GM12875 (cell line): ENCODE data around the gene SPAG17.

ENCODE experiments used
- H3K4me3 ChIP-seq: one replicate; pipeline ENCODE4 v1.5.1; 2011; ENCODE audit warnings: low read depth, low read length, control low read depth
- TF ChIP-seq, protein P1 (sequence below): IDR thresholded peaks from 2 replicates; pipeline ENCODE4 v1.5.1; 2011; ENCODE audit warnings: low read depth, mild to moderate bottlenecking, control low read depth, inconsistent platforms, low read length, moderate library complexity, borderline replicate concordance; ENCODE audit not compliant: insufficient read depth

The SPAG17 gene

DNA sequence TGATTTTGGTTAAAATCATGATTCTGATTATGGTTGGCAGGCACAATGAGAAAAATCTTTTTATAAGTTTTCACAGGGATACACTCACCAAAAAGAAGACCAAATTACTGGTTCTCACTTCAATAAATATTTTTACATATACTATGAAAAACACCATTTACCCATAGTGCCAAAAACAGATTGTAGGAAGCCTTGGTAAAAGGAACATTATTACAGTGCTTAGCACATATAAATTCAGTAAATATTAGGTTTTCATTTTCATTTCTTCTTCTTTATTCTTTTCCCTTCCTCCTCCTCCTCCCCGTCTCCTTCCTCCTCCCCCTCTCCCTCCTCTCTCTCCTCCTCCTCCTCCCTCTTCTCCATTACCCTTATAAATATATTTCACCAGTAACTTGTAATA, 15.8 kb upstream of the SPAG17 start:
- TF ChIP-seq, protein P1, sequence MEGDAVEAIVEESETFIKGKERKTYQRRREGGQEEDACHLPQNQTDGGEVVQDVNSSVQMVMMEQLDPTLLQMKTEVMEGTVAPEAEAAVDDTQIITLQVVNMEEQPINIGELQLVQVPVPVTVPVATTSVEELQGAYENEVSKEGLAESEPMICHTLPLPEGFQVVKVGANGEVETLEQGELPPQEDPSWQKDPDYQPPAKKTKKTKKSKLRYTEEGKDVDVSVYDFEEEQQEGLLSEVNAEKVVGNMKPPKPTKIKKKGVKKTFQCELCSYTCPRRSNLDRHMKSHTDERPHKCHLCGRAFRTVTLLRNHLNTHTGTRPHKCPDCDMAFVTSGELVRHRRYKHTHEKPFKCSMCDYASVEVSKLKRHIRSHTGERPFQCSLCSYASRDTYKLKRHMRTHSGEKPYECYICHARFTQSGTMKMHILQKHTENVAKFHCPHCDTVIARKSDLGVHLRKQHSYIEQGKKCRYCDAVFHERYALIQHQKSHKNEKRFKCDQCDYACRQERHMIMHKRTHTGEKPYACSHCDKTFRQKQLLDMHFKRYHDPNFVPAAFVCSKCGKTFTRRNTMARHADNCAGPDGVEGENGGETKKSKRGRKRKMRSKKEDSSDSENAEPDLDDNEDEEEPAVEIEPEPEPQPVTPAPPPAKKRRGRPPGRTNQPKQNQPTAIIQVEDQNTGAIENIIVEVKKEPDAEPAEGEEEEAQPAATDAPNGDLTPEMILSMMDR: no peak

DNA sequence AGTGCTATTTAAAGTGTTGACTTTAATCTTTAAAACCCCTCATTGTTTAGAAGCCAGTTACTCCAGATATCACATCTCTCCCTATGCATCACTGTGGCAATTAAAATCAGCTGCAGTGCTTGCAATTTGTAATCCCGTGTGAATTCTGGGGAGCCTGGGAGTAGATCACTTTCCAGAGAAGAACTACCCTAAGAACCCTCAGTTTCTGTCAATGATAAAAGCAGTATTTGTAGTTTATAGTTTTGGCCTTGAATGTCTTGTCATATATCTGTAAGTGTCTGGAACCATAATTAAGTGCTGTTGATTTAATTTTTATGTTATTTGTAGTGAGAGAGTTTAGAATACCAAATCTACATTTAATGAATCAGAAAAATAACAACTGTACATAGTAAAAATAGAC, 5.5 kb upstream of the SPAG17 start:
- TF ChIP-seq, protein P1: no peak
- no peak overlapping the region for H3K4me3 ChIP-seq

More for the DNA sequence above, 15.8 kb upstream of the SPAG17 start:
- no peak overlapping the region for H3K4me3 ChIP-seq

DNA sequence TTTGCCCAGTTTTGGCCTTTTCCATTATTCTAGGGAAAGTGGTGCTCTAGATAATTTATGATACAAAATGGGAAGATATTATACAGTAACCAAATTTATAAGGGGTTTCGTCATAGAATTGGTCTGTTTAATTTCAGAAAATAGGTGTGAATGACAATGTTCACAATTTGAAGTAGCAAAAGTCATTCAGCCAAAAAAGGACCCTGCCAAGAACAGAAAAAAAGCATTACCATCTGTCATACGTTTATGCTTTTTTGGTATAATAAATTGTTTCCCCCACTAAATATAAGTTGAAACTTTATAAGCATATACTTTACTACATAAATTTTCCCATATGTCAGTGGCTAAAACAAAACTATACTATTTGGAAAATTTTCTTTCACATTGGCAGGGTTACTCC, 4.5 kb upstream of the SPAG17 start:
- no peak overlapping the region for H3K4me3 ChIP-seq
- TF ChIP-seq, protein P1: no peak

DNA sequence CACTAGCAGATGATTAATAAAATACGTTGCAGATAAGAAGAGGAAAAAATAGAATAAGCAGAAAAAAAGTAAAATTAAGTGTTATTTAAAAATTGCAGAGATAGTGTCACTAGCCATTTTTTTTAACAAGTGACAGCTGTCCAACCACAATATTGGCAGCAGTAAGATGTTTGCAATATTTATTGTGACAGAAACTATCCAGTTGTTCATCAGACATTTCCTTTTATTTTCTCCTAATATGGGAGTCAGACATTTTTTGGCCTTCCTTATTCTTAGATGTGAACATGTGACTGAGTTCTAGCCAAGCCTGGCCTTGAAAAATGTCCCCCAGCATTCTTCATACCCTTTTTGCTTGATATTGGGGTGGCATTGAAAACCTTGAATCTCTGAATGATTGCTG, 3.4 kb upstream of the SPAG17 start:
- TF ChIP-seq, protein P1: no peak

DNA sequence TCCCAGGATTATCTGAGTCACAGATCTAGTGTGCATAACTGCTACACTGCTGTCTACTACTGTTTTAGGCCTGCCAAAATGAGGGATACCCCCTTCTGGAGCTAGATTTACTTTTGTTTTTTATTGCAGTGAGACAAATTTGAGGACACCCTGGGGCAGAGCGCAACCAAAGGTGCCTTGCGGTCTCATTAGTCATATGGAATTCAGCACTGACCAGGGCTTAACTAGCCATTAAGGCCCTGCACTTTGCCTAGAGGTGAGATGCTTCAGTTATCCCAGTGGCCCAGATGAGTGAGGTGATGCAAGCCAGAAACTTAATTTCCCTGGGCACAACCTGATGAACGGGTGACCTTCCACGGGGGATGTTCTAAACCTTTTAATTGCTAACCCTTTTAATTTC, 998 bp upstream of the SPAG17 start:
- no peak overlapping the region for H3K4me3 ChIP-seq
- TF ChIP-seq, protein P1: no peak

More for the DNA sequence above, 3.4 kb upstream of the SPAG17 start:
- no peak overlapping the region for H3K4me3 ChIP-seq

DNA sequence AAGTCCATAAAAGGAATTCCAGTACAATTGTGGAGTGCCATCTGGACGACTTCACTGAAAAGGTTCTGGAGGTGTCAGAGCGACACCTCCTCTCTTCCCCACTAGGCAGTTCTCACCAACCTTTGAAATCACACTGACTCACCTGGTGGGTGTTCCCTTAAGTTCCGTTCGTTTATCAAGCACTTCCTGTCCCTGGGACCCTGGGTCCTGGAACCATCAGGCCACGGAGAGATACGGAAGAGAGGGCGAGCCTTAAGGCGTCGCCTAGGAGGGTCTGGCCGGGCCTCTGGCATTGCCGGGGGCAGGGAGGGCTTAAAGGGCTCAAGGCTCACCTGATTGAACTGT, 317 bp downstream of the SPAG17 start:
- H3K4me3 ChIP-seq: no peak overlapping the region
- TF ChIP-seq, protein P1: no peak

DNA sequence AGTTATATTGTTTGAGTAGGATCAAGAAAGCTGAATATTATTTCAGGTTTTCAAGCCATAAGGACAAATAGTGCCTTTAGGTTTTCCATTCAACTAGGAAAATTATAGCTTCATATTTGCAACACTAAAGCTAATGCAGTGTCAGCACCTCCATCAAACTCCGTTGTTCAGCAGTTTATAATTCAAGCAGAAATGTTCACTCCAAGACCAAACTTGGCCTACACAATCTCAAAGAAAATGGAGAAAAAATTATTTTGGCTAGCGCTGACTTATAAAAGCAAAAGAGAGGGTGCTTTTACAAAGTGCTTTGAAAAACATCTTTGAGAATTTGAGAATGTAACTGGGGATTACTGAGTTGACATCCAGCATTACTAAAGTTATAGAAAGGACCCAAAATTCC, 1.4 kb downstream of the SPAG17 start:
- H3K4me3 ChIP-seq: no peak overlapping the region
- TF ChIP-seq, protein P1: no peak
